RWPE1 (cell line): ENCODE measurements around the gene CHRM4.
A peak's percentile ranks its signal among the peaks of the same experiment; 100 is the strongest.

ENCODE experiments used
- CTCF ChIA-PET: fragments of 350-600 bp; sonication (Branson Sonifier 250); formaldehyde crosslinking; extraction: SDS; loops from one replicate; lab custom pipeline; 2021; lab: Yijun Ruan, JAX
- POLR2A ChIA-PET: fragments of 400-600 bp; formaldehyde crosslinking; extraction: SDS; loops from one replicate; lab custom pipeline; 2020; ENCODE audit warnings: antibody characterized with exemption; ENCODE audit not compliant: low non-redundant PET; lab: Yijun Ruan, JAX
- DNase-seq: peaks from one replicate; pipeline ENCODE4 v3.0.0; 2012; ENCODE audit warnings: low spot score
- H3K27ac ChIP-seq: fragments of 450-650 bp; 2 replicates; pipeline ENCODE4 v1.5.1; 2017
- TF ChIP-seq, protein P1 (sequence below): fragments of 450-650 bp; conservative IDR thresholded peaks from 2 replicates; pipeline ENCODE4 v1.5.1; 2017; ENCODE audit warnings: low read depth, mild to moderate bottlenecking

The CHRM4 gene

DNA sequence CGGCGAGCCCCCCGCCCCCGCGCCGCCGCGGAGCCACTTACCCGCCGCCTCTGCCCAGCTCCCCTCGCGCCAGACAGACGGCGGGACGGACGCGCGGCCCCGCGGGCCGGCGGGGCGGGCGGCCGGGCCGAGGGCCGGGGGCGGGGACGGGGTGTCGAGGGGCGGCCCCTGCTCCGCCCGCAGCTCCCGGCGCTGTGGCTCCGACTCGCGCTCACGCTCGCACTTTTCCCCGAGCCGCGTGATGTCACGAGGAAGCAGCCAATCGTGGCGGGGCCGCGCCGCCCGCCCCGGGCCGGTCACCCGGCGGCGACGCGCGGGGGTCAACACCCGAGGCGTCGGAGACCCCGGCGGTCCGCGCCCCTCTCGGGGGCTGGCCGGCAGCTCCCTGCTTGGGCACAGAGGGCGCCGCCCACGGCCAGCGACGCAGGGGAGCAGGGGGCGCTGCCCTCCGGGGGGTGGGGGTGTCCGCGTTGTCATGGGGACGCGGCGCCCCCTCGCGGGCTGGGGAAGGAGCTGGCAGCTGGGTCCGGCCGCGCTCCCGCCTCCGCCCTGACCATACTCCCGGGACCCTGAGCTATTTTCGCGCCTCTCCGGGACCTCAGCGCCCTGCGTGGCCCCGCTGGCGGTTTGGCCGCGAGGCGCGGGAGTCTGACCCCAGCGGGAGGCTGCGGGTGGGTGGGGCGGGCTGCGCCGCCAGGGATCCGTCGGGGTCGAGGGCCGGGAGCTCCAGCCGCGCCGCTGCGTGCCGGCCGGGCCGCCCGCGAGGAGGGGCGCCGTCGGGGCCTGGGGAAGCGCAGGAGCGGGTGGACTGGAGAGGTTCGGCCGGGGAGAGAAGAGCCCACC is at the start of gene CHRM4:
TSS of gene CHRM4 (minus strand) at position 199 of the 843 bp plus-strand sequence. CDS start 5,219 bp downstream, outside the sequence.
- POLR2A ChIA-PET: no interaction called here
- peak; percentile 51 for DNase-seq
- H3K27ac ChIP-seq: no peak within 1 kb of the TSS
- TF ChIP-seq, protein P1, sequence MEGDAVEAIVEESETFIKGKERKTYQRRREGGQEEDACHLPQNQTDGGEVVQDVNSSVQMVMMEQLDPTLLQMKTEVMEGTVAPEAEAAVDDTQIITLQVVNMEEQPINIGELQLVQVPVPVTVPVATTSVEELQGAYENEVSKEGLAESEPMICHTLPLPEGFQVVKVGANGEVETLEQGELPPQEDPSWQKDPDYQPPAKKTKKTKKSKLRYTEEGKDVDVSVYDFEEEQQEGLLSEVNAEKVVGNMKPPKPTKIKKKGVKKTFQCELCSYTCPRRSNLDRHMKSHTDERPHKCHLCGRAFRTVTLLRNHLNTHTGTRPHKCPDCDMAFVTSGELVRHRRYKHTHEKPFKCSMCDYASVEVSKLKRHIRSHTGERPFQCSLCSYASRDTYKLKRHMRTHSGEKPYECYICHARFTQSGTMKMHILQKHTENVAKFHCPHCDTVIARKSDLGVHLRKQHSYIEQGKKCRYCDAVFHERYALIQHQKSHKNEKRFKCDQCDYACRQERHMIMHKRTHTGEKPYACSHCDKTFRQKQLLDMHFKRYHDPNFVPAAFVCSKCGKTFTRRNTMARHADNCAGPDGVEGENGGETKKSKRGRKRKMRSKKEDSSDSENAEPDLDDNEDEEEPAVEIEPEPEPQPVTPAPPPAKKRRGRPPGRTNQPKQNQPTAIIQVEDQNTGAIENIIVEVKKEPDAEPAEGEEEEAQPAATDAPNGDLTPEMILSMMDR: peak; percentile 37; the same call in 1 of the 2 replicates
- CTCF ChIA-PET: interaction anchor here (0.5 to 1.5 kb wide), 15 partner anchors 8 to 451 kb away, joined by 3 to 7 read pairs (median 4); no protein-coding TSS in a partner anchor

DNA sequence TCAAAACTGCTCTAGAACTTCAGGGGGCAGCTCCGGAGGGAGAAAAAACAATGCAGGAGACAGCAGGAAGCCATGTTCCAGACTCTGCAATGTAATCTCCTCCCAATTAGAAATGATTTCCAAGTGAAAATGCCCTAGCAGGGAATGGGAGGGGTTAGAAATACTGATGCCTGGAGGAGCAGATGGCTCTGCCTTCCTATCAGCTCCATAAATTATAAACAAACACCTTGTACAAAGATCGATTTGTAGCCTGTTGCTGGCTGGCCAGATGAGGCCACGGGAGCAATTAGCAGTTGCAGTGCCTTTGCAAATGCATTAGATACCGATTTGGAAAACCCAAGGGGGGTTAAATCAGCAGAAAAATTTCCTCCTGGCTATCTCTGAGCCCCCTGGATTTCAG is 46.6 kb upstream of the CHRM4 start:
- CTCF ChIA-PET: no interaction called here
- TF ChIP-seq, protein P1: no peak
- POLR2A ChIA-PET: no interaction called here
- DNase-seq: no peak
- no peak overlapping the region for H3K27ac ChIP-seq

DNA sequence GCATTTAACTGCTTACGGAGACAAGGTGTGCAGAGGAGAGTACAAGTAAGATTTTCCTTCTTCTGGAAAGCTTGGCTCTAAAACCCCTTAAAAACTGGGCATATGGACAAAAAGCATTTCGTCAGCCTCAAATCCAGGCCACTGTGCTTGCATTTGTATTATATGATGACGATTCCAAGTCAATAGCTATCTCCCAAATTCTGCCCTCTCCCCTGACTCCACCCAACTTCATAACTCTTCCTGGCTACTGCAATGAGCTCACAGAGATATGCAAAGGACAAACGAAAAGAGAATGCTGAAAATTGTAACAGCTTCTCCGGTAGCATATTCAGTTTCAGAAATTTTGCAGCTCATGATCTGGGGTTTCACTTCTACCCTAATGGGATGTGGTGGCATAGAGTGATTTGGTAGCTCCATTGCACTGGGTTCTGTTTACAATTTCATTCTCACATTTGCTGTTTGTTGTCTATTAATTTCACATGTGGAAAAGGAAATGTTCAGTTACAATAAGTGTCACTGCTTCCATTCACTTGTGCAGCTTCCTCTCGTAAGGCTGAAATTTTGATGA is 45.6 kb upstream of the CHRM4 start:
- POLR2A ChIA-PET: no interaction called here

DNA sequence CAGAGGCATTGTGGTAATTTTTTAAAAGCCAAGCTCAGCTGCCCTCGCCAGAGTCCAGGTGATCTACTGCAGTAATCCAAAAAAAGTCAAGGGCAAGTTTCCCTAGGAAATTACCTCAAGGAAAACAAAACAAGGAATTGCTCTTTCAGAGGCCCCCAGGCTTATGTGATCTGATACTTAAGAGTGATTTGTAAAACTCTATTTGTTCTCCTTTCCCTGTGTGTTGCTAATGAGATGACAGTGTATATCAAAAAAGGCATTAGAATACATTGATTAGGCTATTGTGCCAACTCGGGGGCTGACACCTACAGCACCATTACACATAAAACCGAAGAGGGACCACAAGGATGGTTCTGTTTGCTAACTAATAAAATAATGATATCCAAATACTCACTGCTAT is 44.5 kb upstream of the CHRM4 start:
- H3K27ac ChIP-seq: no peak overlapping the region
- DNase-seq: no peak

More for the DNA sequence above, 45.6 kb upstream of the CHRM4 start:
- TF ChIP-seq, protein P1: no peak
- no peak overlapping the region for H3K27ac ChIP-seq
- CTCF ChIA-PET: interaction anchor here (0.6 kb wide), 1 partner anchor 18 kb away, joined by 5 read pairs; no protein-coding TSS in a partner anchor
- no peak for DNase-seq

DNA sequence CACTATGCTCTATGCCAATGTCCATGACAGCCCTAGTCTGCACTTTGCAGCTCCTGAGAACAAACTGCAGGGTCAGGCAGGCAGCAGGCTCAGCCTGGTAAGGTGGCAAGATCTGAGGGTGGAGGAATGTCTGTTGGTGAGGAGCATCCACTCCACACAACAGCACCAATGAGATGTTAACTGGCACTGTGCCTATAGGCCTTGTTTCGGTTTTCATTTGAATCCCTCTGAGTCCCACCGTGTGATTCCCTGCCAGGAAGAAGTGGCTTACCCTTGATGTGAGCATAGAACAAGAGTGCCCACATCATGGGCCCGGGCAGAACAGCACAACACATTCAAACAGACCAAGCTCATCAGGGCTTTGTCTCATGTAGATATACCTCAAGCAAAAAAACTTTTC is 44.1 kb upstream of the CHRM4 start:
- no peak overlapping the region for H3K27ac ChIP-seq
- DNase-seq: no peak
- ChIA-PET POLR2A (no interaction called here), CTCF (interaction anchor here (1.0 kb wide), 1 partner anchor 11 kb away, joined by 3 read pairs; no protein-coding TSS in a partner anchor)
- TF ChIP-seq, protein P1: no peak

More for the DNA sequence above, 44.5 kb upstream of the CHRM4 start:
- TF ChIP-seq, protein P1: no peak
- CTCF ChIA-PET: no interaction called here
- POLR2A ChIA-PET: no interaction called here

DNA sequence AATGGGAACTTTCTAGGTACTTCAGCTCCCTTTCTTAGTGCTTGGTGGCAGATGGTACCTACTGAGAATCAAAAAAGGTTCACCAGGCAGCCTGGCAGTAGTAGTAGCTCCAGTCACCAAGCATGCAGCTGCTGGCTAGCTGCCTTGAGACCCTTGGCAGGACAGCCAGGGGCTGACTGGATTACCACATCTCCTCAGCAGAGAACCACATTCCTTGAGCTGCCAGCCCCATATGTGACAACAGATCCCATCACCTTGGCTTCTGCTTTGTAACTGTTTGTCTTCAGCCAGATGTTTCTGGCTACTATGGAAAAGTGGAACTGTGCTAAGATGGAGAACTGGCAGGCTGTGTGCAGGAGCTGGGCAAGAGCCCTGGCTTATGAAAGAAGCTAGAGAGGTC is 39.6 kb upstream of the CHRM4 start:
- CTCF ChIA-PET: interaction anchor here (0.6 kb wide), 1 partner anchor 14 kb away, joined by 3 read pairs; no protein-coding TSS in a partner anchor
- POLR2A ChIA-PET: no interaction called here
- TF ChIP-seq, protein P1: no peak
- H3K27ac ChIP-seq: no peak overlapping the region
- no peak for DNase-seq
